Spleen (tissue), 11 donors: ENCODE measurements around the gene PLOD2. TPM values are rescaled to one million over a fixed set of nuclear protein-coding genes. Genes with fewer than 3 reads are reported as not detected.

Source experiments
- DNase-seq: peaks from one replicate; pipeline ENCODE4 v3.0.0-alpha.2; 2020
- H3K27ac ChIP-seq, 8 donors: fragments of 200-600 bp; sonication (generic) in 7 of 8; 1 replicate in 4 of 8; 2 replicates in 4 of 8; pipeline versions ENCODE4 v1.5.0 to v1.8.0; 2016 to 2021; ENCODE audit warnings: inconsistent platforms in 4 of 8, mild to moderate bottlenecking in 4 of 8, moderate library complexity in 1 of 8
- H3K27me3 ChIP-seq, 7 donors: fragments of 200-600 bp; sonication (generic) in 6 of 7; replicated peaks in 1 of 7; 1 replicate in 4 of 7; 2 replicates in 3 of 7; pipeline versions ENCODE4 v1.5.0 to v1.8.0; 2016 to 2021; ENCODE audit warnings: inconsistent platforms in 3 of 7, mild to moderate bottlenecking in 1 of 7
- H3K36me3 ChIP-seq, 6 donors: fragments of 200-600 bp; sonication (generic) in 5 of 6; 1 replicate in 4 of 6; 2 replicates in 2 of 6; pipeline versions ENCODE4 v1.5.0 to v1.8.0; 2016 to 2021; ENCODE audit warnings: inconsistent platforms in 2 of 6
- H3K4me1 ChIP-seq, 6 donors: fragments of 200-600 bp; sonication (generic) in 5 of 6; 1 replicate in 3 of 6; 2 replicates in 3 of 6; pipeline versions ENCODE4 v1.5.0 to v1.8.0; 2016 to 2021; ENCODE audit warnings: inconsistent platforms in 3 of 6
- H3K4me3 ChIP-seq, 8 donors: fragments of 200-600 bp; sonication (generic) in 7 of 8; 1 replicate in 4 of 8; 2 replicates in 4 of 8; pipeline versions ENCODE4 v1.5.0 to v1.8.0; 2016 to 2021; ENCODE audit warnings: inconsistent platforms in 4 of 8, mild to moderate bottlenecking in 4 of 8, moderate library complexity in 2 of 8
- H3K9me3 ChIP-seq, 8 donors: fragments of 200-600 bp; sonication (generic) in 7 of 8; 1 replicate in 4 of 8; 2 replicates in 4 of 8; pipeline versions ENCODE4 v1.5.0 to v1.8.0; 2016 to 2021; ENCODE audit warnings: inconsistent platforms in 4 of 8
- CTCF ChIP-seq, 11 experiments: fragments of 200-600 bp in 7 of 11; fragments of 450-650 bp in 4 of 11; sonication (generic) in 4 of 11; IDR thresholded peaks in 8 of 11; conservative IDR thresholded peaks in 3 of 11; 1 replicate in 7 of 11; 2 replicates in 4 of 11; pipeline versions ENCODE4 v1.4.0 to v1.8.0; 2016 to 2021; ENCODE audit warnings: antibody characterized with exemption in 11 of 11, inconsistent platforms in 4 of 11, mild to moderate bottlenecking in 1 of 11
- POLR2A ChIP-seq, 3 donors: fragments of 450-650 bp; IDR thresholded peaks; one replicate each; pipeline ENCODE4 v1.5.1; 2017; ENCODE audit warnings: antibody characterized with exemption in 3 of 3, mild to moderate bottlenecking in 1 of 3
- POLR2AphosphoS5 ChIP-seq, 3 donors: sonication (generic); formaldehyde crosslinking; IDR thresholded peaks; one replicate each; pipeline ENCODE4 v1.5.1; 2017; ENCODE audit warnings: antibody characterized with exemption in 3 of 3
- WGBS, 5 donors: extraction: QIAGEN DNeasy Blood & Tissue Kit in 3 of 5; methylation state at CpG; one replicate each; pipeline versions ENCODE4 v1.1.5 to v1.1.7; 2013 to 2018; 5-methylcytosine and 5-hydroxymethylcytosine counted together
- intact Hi-C: fragments of 100-400 bp; cut with DNase I; formaldehyde crosslinking; loops from one replicate; pipeline ENCODE4 v1.15.0; 2023; ENCODE audit warnings: low total_unique reads
- polyA plus RNA-seq, 3 donors: library from polyadenylated mRNA; stranded (reverse); fragments of 200-250 nt; gene quantifications; one replicate each; pipeline ENCODE4 v1.2.1, GENCODE V29; 2013
- total RNA-seq, 7 donors: library from RNA; depleted of rRNA in 3 of 7; stranded (reverse); fragments of >200 nt in 3 of 7; fragmentation: NEBNext Ultra II Directional in 4 of 7; extraction: Animal tissue kit (Norgen Biotek cat#: 25700) in 4 of 7; gene quantifications; one replicate each; pipeline versions ENCODE4 v1.1.0 to v1.2.1, GENCODE V29; 2016 to 2021
- donor health status: healthy with polysubstance abuse.
- donor health status: DM: no; HTN: no; CAD: no; lungs with moderate emphysema.
- donor health status: DM: no; HTN: no; CAD: no.
- donor health status: Bipolar disorder and iron deficiency.
- donor health status: healthy.
- donor health status: DM: no; HTN: no; CAD: no.
- donor health status: DM: yes; HTN: yes; CAD: no.

PLOD2 gene
- total and polyA plus RNA-seq, 10 donors: 3.5 to 35.8 (median 11.2) TPM

- Histone ChIP-seq H3K4me3 (no peak overlapping the region), H3K4me1 (no peaks in the 10 kb centered on the region), H3K9me3 (no peaks in the 10 kb centered on the region), H3K36me3 (no peaks in the 10 kb centered on the region), H3K27ac (no peak overlapping the region), H3K27me3 (no peaks in the 10 kb centered on the region)
- DNase-seq: no peak
- intact Hi-C loops: no loop called here
- TF ChIP-seq POLR2A (IDR thresholded peaks at IDR 0.05) (no peak), POLR2AphosphoS5 (IDR thresholded peaks at IDR 0.05) (no peak), CTCF (IDR thresholded peaks at IDR 0.05 in 8 of 11, conservative IDR thresholded peaks at IDR 0.05 in 3 of 11) (no peak)
- 59 to 85% (median 79%) methylated on average over 2 of the region's 2 CpGs for WGBS, 5 donors
Measured at GRCh38 chr3:146085678-146086077, 75.3 kb downstream of the PLOD2 start.

GRCh38 chr3:146080578-146080977 is 80.4 kb downstream of the PLOD2 start:
- Histone ChIP-seq H3K27ac (no peak overlapping the region), H3K36me3 (no peaks in the 10 kb centered on the region), H3K4me3 (no peak overlapping the region), H3K4me1 (no peaks in the 10 kb centered on the region), H3K27me3 (no peaks in the 10 kb centered on the region), H3K9me3 (no peaks in the 10 kb centered on the region)
- no peak for DNase-seq
- intact Hi-C loops: no loop called here
- TF ChIP-seq POLR2A (IDR thresholded peaks at IDR 0.05) (no peak), POLR2AphosphoS5 (IDR thresholded peaks at IDR 0.05) (no peak), CTCF (IDR thresholded peaks at IDR 0.05 in 8 of 11, conservative IDR thresholded peaks at IDR 0.05 in 3 of 11) (no peak)
- 63 to 79% (median 68%) methylated on average over 2 of the region's 2 CpGs for WGBS, 5 donors

- H3K9me3 ChIP-seq: no peaks in the 10 kb centered on the region
- TF ChIP-seq CTCF (IDR thresholded peaks at IDR 0.05 in 8 of 11, conservative IDR thresholded peaks at IDR 0.05 in 3 of 11): no peak
- H3K27ac ChIP-seq: no peak overlapping the region
- 81 to 97% (median 89%) methylated on average over 2 of the region's 2 CpGs for WGBS, 5 donors
- intact Hi-C loops: no loop called here
- no peaks in the 10 kb centered on the region for H3K4me1 ChIP-seq
- no peak for DNase-seq
- H3K4me3 ChIP-seq: no peak overlapping the region
- H3K27me3 ChIP-seq: no peaks in the 10 kb centered on the region
- H3K36me3 ChIP-seq: no peaks in the 10 kb centered on the region
Measured at GRCh38 chr3:146078031-146078430, 83.0 kb downstream of the PLOD2 start.

- Histone ChIP-seq H3K4me3 (no peak overlapping the region), H3K27me3 (no peaks in the 10 kb centered on the region), H3K9me3 (no peaks in the 10 kb centered on the region), H3K4me1 (no peaks in the 10 kb centered on the region), H3K27ac (no peak overlapping the region), H3K36me3 (no peaks in the 10 kb centered on the region)
- WGBS, 5 donors: 89 to 96% (median 93%) methylated on average over 1 of the region's 1 CpG
- intact Hi-C loops: no loop called here
- TF ChIP-seq CTCF (IDR thresholded peaks at IDR 0.05 in 8 of 11, conservative IDR thresholded peaks at IDR 0.05 in 3 of 11): no peak
- no peak for TF ChIP-seq POLR2A (IDR thresholded peaks at IDR 0.05)
- TF ChIP-seq POLR2AphosphoS5 (IDR thresholded peaks at IDR 0.05): no peak
- DNase-seq: no peak
Measured at GRCh38 chr3:146077181-146077580, 83.8 kb downstream of the PLOD2 start.
